Fibroblast of upper back skin (primary cell): Measurements from ENCODE around the gene PFDN1.

Experiments used
- DNase-seq: peaks from one replicate; pipeline ENCODE4 v3.0.0-alpha.2; 2013

Gene PFDN1

DNA sequence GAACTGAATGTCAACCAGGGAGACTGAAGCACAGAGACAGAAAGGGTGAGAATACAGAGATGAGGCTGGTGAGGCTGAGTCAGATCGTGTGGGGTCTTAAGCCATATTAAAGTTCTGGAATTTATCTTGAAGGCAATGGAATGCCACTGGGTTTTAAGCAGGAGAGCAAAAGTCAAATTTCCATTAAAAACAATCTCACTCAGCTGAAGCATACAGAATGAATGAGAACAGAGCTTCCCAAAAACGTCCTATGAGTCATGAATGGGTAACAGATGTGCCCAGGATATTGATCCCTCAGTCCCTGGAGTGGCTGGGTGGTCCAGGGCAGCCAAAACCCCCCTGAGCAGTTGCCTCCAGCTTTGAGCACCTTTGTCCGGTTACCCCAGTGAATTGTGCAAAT, 44.9 kb downstream of the PFDN1 start:
- peak; percentile 84 for DNase-seq

DNA sequence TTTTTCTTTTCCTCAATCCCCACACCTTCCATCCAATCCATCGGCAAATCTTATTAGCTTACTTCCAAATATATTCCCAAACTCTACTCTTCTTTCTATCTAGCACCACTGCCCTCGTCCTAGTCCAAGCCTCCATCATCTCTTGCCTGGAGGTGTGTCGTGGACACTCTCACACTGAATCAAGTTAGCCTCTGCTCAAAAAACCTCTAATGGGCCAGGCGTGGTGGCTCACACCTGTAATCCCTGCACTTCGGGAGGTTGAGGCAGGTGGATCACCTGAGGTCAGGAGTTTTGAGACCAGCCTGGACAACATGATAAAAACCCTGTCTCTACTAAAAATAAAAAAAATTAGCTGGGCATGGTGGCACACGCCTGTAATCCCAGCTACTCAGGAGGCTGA, 46.2 kb downstream of the PFDN1 start:
- DNase-seq, result no peak

DNA sequence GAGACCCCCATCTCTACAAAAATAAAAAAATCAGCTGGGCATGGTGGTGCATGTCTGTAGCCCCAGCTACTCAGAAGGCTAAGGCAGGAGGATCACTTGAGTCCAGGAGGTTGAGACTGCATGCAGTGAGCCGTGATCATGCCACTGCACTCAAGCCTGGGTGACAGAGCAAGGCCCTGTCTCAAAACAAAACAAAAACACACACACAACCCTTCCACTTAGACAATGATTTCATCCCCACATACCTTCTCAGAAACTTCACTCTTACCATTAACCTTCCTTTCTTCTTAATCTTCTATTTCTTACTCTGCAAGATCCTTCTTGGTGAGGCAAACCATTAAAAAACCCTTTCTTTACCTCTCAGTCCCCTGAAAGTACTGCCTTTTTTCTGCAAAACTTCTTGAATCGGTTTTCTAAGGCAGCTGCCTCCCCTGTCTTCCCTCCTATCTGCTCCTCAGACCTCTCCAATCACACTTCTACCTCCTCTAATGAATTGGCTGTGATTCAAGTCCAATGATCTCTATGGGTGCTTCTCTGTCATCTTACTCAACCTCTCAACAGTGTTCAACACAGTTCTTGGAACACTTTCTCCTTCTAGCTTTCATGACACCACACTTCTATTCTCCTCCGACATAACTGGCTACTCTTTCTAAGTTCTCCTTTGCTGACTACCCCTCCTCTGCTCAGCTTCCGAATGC, 47.3 kb downstream of the PFDN1 start:
- no peak for DNase-seq

DNA sequence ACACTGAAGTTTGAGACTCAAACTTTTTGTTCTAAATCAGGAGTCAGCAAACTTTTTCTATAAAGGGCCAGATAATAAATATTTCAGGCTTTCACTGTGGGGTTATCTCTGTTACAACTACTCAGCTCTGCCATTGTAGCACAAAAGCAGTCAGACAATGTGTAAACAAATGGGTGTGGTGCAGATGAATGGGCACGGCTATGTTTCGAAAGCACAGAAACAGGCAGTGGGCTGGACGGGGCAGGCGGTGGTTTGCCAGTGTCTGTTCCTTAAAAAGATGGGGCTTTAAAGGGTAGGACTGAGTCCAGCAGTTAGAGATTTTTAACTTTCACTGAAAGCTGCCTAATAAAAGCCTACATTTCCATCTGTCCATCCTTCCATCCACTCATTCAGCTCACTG, 48.9 kb downstream of the PFDN1 start:
- DNase-seq, result no peak

DNA sequence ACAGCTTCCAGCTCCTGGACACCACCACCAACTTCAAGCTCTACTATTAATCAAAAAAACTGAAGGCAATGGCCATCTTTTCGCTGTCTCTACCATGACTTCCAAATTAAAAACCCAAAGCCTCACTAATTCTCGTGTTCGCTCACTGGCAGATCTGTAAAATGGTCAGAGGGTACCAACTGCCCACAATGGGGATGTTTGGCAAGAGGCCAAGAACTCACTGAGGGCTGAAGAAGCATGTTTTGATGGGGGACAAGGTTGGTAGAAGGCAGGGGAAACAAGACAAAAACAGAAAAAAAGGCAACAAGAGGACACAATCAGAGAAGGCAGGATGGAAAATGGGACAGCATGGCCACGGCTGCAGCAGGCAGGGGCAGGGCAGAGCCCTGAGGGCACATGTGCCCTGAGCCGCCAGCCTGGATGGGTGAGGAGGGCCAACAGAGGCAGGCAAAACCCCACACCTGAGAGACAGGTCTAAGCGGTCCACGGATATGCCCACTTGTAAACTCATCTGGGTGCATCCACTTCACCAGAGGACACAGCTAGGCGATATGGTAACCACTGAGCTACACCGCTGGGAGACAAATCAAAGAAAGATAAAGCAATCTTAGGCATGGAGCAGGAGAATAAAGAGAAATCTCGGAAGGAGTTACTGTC, 50.3 kb downstream of the PFDN1 start:
- DNase-seq, result no peak

DNA sequence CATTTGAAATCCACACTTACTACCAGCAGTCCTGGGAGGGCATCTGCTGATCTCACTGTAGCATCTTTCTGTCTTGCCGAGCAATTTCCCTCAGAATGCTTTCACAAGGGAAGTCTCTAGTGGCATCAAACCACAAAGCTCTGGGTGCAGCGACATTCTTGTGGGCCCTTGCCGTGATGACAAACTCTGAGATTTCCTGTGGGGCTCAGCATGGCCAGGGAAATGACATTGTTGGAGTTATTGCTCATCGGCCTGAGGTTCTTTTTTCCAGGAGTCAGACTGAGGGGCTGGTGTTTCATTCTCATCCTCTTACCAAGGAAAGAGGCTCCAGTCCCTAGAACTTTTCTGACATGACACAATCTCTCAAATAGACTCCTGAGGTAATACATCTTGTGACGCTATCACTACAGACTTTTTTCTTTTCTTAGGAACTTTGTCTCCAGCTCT, 51.4 kb downstream of the PFDN1 start:
- peak; percentile 92 for DNase-seq

DNA sequence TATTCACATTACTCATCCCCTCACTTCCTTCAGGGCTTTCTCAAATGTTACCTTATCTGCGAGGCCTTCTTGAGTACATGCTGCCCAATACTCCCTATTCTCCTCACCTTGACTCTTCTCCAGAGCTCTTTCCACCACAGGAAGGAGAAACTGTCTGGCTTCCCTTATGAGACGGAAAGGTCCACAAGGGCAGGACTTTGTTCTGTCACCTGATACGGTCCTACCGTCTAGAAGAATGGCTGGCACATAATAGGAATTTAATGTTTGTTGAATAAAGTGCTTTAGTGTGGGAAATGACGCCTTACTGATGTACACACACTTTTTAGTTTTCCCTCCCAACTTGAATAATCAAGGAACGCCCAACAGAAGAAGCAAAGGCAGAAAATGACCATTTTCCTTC, 52.5 kb downstream of the PFDN1 start:
- DNase-seq, result no peak

DNA sequence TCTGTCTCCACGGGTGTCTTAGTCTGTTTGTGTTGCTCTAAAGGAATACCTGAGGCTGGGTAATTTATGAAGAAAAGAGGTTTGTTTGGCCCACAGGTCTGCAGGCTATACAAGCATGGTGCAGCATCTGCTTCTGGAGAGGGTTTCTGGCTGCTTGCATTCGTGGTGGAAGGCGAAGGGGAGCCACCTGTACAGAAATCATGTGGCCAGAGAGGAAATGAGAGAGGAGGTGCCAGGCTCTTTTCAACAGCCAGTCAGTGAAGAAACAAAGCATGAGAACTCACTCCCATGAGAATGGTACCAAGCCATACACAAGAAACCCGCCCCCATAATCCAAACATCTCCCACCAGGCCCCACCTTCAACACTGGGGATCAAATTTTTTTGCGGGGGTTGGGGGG, 53.4 kb downstream of the PFDN1 start:
- DNase-seq, result no peak

DNA sequence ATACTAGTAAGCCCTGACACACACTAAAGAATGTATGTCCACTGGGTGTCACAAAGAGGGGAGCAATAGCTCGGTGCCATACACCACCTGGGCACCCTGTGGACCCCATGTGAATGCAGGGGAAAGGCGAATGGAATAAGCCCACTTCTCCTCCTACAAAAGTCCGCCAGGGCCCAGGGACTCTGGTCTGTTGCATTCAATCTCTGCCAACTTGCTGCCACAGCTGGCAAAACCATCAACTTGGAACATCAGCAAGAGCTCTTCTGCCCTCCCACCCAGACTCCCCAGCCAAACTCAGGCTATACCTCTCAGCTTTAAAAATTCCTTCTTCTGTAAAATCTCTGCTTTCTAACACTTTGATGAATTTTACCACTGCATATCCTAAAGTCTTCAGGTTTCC, 54.5 kb downstream of the PFDN1 start:
- DNase-seq, result no peak

DNA sequence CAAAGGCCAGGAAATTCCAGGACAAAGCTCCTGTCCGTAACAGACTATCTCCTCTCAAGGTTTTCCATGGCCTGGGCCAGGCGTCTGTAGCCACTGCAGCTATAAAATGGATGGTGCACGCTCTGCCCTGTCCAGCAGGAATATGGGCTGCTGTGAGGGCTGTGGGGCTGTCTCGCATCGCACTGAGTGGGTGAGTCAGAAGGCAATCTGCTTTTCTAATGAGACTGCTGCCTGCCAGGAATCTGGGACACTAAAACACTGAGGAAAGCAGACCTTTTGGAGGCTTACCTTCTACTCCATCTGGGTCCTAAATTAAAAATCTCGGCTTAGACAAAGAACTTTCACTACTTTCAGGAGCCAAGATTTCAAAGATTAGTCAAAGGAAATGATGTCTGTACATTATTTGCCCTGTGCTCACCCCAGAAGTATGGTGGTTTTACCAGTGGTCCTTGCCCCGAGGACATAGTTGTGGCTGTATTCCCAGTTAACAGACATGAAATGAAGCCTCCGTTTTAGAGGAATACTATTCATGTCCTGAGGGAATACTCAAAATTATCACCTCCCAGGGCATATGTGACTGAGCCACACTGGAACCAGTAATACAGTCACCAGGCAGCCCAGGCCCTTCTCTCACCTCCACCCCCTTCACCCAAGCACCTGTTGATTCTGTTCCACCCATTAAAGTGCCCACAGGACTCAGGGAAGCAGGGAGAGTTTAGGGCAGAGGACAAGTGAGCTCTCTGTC, 56.4 kb downstream of the PFDN1 start:
- peak; percentile 80 for DNase-seq

DNA sequence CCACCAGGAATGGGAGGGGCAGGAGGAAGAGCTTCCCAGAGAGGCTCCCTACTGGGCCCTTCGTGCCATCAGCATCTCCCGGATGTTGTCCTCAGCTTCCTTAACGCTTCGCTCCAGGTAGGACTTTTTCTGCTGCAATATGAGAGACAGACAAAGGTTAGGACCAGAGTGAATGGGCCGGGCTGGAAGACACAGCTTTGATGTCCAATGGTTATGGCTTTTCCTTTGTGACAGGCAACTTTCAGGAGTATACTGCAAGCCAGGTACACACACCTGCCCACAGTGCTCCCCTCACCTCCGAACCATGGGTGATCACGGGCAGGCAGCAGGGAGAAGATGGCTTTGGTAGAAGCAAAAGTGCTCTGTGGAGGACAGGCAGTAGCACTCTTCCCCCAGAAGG, 57.0 kb downstream of the PFDN1 start:
- no peak for DNase-seq

DNA sequence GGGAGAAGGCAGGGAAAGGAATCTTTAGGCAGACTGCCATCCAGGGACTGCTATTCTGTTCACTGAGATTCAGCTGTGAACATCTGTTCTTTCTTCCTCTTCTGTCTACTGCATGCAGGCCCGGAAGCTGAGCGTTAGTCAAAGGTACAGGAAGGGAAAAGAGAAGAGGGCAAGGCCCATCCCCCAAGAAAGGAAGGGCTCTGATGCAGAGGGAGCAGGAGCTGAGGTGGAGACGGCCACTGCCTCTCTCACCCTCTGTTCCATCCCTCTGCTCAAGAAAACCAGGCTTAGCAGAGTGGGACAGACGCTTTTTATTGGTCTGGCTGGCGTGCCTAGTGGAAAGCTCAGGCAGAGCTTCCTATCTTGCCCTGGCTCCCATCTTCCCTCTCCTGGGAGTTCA, 57.6 kb downstream of the PFDN1 start:
- peak; percentile 74 for DNase-seq

DNA sequence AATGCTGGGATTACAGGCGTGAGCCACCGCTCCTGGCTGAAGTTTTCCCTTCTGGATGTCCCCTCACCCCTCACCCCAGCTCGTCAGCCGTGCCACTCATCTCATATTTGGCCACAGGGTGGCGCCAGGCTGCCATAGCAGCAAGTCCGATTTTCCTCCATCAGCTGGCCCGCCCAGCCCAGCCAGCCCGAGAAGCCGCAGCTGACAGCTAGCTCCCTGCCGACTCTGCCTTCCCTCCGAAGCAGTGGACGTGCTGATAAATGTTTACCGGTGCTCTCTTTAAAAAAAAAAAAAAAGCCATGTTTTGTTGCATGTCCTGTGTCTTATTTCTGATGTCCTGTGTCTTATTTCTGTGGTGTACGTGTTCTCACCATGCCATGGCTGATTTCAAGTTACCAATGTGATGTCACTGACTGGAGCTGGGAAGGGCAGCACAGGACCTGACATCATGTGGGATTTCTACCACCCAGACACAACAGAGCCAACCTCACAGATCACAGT, 58.3 kb downstream of the PFDN1 start:
- peak; percentile 91 for DNase-seq

DNA sequence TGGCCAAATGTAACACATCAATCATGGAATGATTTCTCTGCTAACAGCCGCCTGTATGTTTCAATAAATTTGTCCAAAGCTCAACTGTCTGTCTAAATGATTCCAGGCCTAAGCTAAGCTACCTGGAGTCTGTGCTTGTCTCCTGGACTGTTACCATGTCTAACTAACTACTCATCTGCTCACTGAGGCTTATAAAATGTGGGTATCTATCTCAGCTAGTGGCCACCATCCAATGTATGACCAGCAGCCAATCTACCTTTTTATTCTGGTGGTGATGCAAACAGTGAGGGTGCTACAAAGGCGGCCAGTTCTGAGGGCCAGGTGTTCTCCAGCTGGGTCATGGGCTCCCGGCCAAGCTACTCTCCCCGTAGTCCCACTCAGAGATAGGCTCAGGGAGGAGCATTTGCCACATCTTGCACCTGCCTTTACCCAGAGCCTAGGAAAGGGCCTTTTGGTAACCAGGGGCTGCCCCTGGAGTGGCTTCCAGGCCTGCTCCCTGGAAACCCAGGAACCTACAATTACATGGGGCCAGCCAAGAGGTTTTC, 59.1 kb downstream of the PFDN1 start:
- DNase-seq, result no peak

DNA sequence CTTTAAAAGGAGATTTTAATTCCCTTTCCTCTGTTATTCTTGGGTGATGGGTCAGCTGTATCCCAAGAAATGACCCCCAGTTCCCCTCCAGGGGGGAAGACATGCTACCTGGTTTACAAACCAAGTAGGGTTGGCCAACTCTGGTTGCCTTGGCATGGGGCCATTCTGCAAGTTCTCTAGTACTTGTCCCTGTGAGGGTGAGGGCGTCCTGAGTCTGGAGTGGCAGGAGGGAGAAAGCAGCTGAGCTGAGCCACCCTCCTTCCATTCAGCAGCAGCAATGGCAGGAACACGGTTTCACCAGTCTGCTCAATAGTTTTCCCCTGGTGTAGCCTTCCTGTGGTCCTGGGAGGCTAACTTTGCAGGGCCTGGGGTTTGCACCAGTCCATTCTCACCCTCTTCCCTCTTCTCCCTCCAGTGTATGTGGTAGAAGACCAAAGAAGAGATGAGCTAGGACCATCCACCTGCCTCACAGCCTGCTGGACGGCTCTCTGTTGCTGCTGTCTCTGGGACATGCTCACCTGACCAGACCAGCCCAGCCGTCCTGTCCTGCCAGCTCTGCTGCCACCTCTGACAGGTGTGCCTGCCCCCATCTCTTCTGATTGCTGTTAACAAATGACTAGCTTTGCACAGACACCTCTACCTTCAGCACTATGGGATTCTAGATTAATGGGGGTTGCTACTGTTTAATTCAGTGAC, 59.9 kb downstream of the PFDN1 start:
- DNase-seq, result no peak

DNA sequence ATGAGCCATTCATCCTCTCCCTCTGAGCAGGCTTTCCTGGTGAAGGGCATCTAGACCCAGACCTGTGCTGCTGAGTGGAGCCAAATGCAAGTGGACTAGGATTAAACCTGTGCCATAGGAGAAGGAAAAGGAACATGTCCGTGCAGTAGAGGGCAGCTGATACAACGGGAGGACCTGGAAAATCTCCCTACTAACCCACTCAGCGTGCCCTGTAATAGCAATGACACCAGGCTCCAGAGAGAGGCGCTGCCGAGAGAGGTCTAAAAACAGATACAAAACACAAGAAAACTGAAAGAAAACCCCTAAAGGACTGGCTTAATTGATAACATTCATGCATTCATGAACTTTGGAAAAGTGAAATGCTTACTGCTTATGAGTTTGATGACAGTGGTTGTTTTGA, 60.8 kb downstream of the PFDN1 start:
- DNase-seq, result no peak

DNA sequence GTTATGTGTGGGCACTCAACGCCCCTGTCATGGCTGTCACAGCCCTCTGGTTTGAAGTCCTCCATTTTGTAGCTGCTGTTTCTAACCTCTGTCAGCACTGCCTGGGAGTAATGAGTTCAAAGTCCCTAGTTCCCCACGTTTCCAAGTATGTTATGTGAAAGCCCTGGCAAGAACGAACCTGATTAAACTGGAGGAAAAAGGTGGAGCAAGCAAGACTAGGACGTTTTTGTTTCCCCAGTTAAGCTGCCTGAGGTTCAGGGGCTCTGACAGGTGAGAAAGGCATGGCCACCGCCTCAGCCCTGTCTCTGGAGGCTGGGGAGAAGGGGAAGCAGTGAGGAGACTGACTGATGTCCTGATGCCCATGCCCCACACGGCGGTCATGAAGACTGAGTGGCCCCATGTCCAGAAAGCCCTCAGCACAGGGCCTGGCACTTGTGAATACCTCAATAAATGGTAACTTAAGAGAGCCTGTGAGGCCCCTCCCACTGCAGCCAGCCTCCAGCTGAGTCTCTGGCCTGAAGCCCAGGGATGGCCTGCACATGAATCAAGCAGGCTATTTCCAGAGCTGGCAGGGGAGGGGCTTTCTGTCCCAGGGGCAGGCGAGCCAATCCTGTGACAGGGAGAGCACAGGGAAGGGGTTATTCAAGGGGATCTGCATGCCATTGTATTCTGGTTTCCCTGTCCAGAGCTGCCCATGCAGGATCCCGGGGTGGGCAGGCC, 61.8 kb downstream of the PFDN1 start:
- DNase-seq, result peak; percentile 94

DNA sequence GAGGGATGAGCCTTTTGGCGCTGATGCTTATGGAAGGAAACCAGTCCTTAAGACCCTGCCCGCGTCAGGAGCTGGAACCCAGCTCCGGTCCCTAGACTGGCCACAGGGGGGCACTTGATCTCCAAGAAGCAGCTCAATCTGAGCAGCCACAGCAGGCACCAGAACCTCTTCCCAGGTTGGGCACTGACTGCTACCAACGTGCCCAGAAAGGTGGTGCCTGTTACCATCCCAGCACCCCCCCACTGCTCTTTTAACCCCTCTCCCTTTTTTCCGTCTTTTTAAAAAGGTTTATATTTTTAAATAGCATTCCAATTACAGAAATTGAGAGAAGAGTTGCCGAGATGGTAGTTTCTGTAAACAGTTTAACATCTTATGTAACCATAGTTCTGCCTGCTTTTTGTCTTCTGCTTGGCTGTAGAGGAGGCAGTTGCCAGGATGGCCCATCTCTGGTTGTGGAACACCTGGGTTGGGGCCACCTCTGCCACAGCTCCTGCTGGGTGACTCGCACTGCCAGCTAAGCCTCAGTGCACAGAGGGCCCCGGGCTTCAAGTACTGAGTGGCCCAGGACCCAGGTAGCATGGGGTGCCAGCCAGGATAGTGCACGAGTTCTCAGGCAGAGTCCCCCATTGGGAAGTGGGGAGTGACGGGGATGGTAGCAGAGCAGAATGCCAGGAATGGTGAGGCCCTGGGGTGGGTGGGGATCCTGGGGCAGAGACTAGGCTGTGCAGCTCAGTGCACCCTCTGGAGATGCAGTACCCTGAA, 62.8 kb downstream of the PFDN1 start:
- DNase-seq, result peak; percentile 57

DNA sequence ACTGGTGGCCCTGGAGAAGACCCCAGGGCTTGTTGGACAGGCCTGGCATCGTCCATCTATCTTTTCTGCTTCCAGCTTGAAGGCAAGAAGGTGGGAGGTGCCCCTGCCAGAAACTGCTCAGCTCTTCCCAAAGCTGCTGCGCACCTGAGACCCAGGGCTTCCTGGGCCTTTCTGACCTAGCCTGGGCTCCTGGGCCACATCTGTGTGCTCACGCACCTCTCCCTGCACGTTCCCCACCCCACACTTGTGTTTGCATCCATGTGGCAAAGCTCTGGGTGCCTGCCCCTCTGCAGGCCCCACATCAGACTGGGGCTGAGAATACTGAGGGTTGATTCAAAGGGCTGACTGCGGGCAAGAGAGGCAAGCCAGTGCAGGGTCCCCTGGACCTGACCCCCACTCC, 63.4 kb downstream of the PFDN1 start:
- DNase-seq, result no peak

DNA sequence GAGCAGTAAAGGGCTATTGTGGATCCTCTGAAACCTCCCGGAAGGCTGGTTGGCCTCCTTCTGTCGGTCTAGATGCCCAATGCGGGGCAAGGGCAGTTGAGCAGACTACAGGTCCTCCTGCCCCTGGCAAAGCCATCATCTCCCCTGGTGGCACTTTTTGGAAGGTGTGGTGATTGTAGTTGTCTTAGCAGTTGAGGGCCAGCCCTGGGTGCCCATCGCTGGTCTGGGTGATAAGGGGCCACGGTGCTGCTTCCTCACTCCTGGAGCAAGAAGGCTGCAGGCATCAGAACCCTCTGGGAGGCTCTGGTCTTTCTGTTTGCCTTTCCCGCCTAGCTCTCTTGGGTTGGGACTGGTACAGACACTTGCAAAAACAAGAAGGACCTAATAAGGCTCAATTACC, 64.1 kb downstream of the PFDN1 start:
- no peak for DNase-seq

DNA sequence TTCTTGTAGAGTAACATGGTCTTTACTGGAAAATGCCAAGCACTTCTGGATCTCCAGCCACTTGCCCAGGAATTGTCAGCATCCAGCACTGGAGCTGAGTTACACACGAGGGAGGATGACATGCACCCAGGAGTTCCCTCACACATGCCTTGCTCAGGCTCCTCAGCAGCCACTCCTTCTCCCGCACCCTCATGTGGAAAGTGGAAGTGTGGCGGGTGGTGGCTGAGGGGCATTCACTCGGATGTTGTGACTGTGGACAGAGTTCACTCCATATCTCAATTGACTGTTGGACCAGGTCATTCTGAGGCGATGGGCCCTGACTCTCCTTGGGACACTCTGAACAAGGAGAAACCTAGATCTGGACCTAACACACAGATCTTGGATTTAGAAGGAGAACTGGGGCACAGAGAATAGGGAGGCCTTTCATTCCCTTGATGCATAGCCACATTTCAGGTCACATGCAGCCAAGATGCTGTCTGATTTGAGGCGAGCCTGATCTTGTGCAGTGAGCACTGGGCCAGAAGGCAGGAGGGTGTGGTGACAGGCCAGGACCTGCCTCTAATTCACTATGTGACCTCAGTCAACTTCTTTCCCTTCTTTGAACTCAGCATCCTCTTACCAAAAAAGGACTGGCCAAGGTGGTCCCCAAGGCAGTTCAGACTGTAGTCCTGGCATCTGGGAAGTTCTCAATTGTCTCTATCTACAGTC, 65.9 kb downstream of the PFDN1 start:
- no peak for DNase-seq
